OCI-LY1 (cell line): ENCODE results near the gene DNAJB12.
"Not testable (repeated sequence)": the region's sequence is repeated elsewhere in the genome, so short reads cannot be mapped to it uniquely, and the experiment has no call there.

Experiments
- H2AFZ ChIP-seq: fragments of 200-600 bp; sonication (generic), shearing (Covaris generic); 2 replicates; pipeline ENCODE4 v1.6.0; 2014; ENCODE audit warnings: antibody characterized with exemption, mild to moderate bottlenecking, low read length
- H3F3A ChIP-seq: fragments of 200-600 bp; sonication (generic), shearing (Covaris generic); 2 replicates; pipeline ENCODE4 v1.6.0; 2014; ENCODE audit warnings: mild to moderate bottlenecking, antibody characterized with exemption, low read length, moderate library complexity; ENCODE audit not compliant: insufficient read depth
- H3K27ac ChIP-seq: fragments of 200-600 bp; sonication (generic); 2 replicates; pipeline ENCODE4 v1.5.1; 2014; ENCODE audit warnings: low read length, mixed run types, mild to moderate bottlenecking, low read depth; ENCODE audit not compliant: poor library complexity, severe bottlenecking
- H3K27me3 ChIP-seq: fragments of 200-600 bp; sonication (generic); 2 replicates; pipeline ENCODE4 v1.6.0; 2014; ENCODE audit warnings: antibody characterized with exemption, mild to moderate bottlenecking, low read length, moderate library complexity; ENCODE audit not compliant: insufficient read depth
- H3K36me3 ChIP-seq: fragments of 200-600 bp; sonication (generic); 2 replicates; pipeline ENCODE4 v1.6.1; 2014; ENCODE audit warnings: mild to moderate bottlenecking, antibody characterized with exemption, low read length, moderate library complexity, mixed read lengths; ENCODE audit not compliant: insufficient read depth
- H3K4me1 ChIP-seq: fragments of 200-600 bp; sonication (generic); 2 replicates; pipeline ENCODE4 v1.5.1; 2014; ENCODE audit warnings: mild to moderate bottlenecking, low read length, moderate library complexity; ENCODE audit not compliant: insufficient read depth, severe bottlenecking
- H3K4me2 ChIP-seq: fragments of 200-600 bp; sonication (generic), shearing (Covaris generic); 2 replicates; pipeline ENCODE4 v1.6.1; 2014; ENCODE audit warnings: low read length
- H3K4me3 ChIP-seq: fragments of 200-600 bp; sonication (generic); 2 replicates; pipeline ENCODE4 v1.5.1; 2014; ENCODE audit warnings: low read length, low read depth, mild to moderate bottlenecking, mixed read lengths; ENCODE audit not compliant: poor library complexity, severe bottlenecking
- H3K79me2 ChIP-seq: fragments of 200-600 bp; shearing (Covaris generic); 2 replicates; pipeline ENCODE4 v1.6.1; 2016; ENCODE audit warnings: mixed run types, low read length, mixed read lengths; ENCODE audit not compliant: insufficient read depth
- H3K9ac ChIP-seq: fragments of 200-600 bp; sonication (generic), shearing (Covaris generic); 2 replicates; pipeline ENCODE4 v1.6.1; 2014; ENCODE audit warnings: mild to moderate bottlenecking, low read length, mixed read lengths
- H3K9me2 ChIP-seq: fragments of 200-600 bp; sonication (generic), shearing (Covaris generic); 2 replicates; pipeline ENCODE4 v1.6.1; 2014; ENCODE audit warnings: low read depth, mild to moderate bottlenecking, low read length, mixed read lengths
- H3K9me3 ChIP-seq: fragments of 200-600 bp; shearing (Covaris generic); 2 replicates; pipeline ENCODE4 v1.6.1; 2014; ENCODE audit warnings: low read length, mixed read lengths
- H4K20me1 ChIP-seq: fragments of 200-600 bp; sonication (generic), shearing (Covaris generic); 2 replicates; pipeline ENCODE4 v1.6.0; 2016; ENCODE audit warnings: mild to moderate bottlenecking, low read length; ENCODE audit not compliant: insufficient read depth
- EZH2 ChIP-seq: fragments of 200-600 bp; sonication (generic), shearing (Covaris generic); IDR thresholded peaks from 2 replicates; pipeline ENCODE4 v1.8.0; 2017; ENCODE audit warnings: borderline replicate concordance, mixed run types, mild to moderate bottlenecking, antibody characterized with exemption, low read length, moderate library complexity, mixed read lengths
- TF ChIP-seq, protein P1 (sequence below): fragments of 200-600 bp; sonication (generic), shearing (Covaris generic); IDR thresholded peaks from 2 replicates; pipeline ENCODE4 v1.5.1; 2017; ENCODE audit warnings: mild to moderate bottlenecking, antibody characterized with exemption, low read length, moderate library complexity, mixed read lengths

Gene DNAJB12

DNA sequence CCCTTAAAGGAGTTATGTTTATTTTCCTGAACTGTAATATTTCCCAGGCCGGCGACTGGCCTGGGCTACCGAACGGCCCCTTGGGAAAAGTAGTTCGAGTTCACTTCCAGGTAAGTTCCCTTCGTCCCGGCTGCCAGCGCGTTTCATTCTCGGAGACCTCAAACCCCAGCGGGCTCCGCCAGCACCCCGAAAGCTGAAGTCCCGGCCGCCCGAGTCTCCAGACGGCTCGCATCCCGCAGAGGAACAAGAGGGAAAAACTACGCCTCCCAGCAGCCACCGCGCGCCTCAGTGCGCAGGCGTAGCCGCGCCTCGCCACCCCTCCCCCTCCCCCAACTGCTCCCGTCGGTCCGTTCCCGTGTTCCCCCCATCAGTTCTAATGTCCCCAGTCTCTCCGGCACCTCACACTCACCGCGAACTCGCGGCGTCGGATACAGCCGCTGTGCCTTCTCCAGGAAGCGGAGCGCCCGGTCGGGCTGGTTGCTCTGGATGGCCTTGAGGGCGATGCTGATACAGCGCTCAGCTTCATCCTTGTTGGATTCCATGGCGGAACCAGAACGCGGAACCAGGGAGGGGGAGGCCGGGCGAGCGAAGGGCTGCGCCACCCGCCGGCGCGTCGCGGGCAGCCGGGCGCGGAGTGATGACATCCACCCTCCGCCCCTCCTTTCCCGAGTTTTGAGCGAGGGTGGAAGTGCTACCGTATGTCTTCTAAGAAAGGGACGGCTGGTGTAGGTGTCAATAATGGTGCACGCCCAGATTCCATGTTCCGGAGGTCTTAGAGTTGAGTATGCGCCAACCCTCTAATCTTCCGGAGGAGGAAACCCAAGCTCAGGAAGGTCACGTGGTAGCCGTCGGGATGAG is at the start of gene DNAJB12:
TSS of gene DNAJB12 (minus strand) at position 564 of the 858 bp plus-strand sequence. CDS start at position 542, 22 bp downstream.
- peaks cover 18% of the 10 kb centered on the region for H3K4me1 ChIP-seq
- no peaks in the 10 kb centered on the region for H3F3A ChIP-seq
- no peaks in the 10 kb centered on the region for H4K20me1 ChIP-seq
- no peaks in the 10 kb centered on the region for H3K9me2 ChIP-seq
- H3K4me2 ChIP-seq = peak within 1 kb of the TSS; percentile 89
- TF ChIP-seq, protein P1, sequence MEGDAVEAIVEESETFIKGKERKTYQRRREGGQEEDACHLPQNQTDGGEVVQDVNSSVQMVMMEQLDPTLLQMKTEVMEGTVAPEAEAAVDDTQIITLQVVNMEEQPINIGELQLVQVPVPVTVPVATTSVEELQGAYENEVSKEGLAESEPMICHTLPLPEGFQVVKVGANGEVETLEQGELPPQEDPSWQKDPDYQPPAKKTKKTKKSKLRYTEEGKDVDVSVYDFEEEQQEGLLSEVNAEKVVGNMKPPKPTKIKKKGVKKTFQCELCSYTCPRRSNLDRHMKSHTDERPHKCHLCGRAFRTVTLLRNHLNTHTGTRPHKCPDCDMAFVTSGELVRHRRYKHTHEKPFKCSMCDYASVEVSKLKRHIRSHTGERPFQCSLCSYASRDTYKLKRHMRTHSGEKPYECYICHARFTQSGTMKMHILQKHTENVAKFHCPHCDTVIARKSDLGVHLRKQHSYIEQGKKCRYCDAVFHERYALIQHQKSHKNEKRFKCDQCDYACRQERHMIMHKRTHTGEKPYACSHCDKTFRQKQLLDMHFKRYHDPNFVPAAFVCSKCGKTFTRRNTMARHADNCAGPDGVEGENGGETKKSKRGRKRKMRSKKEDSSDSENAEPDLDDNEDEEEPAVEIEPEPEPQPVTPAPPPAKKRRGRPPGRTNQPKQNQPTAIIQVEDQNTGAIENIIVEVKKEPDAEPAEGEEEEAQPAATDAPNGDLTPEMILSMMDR = peak; percentile 7; the same call in 1 of the 2 replicates
- TF ChIP-seq EZH2 = no peak
- peaks cover 17% of the 10 kb centered on the region for H3K79me2 ChIP-seq
- no peaks in the 10 kb centered on the region; the same call in 1 of the 2 replicates for H3K36me3 ChIP-seq
- no peaks in the 10 kb centered on the region for H3K27me3 ChIP-seq
- no peaks in the 10 kb centered on the region for H3K9me3 ChIP-seq
- peak within 1 kb of the TSS; percentile 87 for H3K27ac ChIP-seq
- peak within 1 kb of the TSS; percentile 85 for H2AFZ ChIP-seq
- peak within 1 kb of the TSS; percentile 95 for H3K4me3 ChIP-seq
- peak within 1 kb of the TSS; percentile 99 for H3K9ac ChIP-seq

DNA sequence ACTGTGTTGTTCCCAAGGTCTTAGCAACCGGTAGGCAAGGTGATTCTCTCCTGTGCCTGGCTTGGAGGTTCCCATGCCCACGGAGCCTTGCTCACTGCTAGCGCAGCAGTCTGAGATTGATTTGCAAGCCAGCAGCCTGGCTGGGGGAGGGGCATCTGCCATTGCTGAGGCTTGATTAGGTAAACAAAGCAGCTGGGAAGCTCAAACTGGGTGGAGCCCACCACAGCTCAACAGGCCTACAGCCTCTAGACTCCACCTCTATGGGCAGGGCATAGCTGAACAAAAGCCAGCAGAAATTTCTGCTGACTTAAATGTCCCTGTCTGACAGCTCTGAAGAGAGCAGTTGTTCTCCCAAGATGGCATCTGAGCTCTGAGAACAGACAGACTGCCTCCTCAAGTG is 40.9 kb upstream of the DNAJB12 start:
- not testable (repeated sequence) for H4K20me1 ChIP-seq, H3K27ac ChIP-seq, H3K79me2 ChIP-seq, H3K9me2 ChIP-seq, H3K36me3 ChIP-seq, H2AFZ ChIP-seq, H3K4me1 ChIP-seq, H3K9ac ChIP-seq, H3K4me2 ChIP-seq, H3F3A ChIP-seq, H3K4me3 ChIP-seq, H3K9me3 ChIP-seq, H3K27me3 ChIP-seq

DNA sequence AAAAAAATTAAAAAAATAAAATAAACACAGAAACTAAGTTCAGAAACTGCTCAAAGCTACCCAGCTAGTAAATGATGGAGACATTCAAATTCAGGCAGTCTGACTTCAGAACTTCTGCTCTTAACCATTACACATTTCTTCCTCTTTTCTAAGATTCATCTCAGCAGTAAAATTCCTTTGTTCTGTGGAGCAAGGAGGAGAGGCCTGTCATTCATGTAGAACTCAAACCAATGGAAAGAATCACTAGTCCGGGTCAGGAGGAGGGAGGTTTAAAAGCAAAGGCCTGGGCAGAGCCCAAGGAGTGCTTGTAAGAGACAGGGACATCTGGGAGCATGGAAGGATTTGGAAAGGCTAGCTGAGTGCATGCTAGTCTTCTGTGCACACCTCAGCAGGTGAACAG is 37.9 kb upstream of the DNAJB12 start:
- H3K27me3 ChIP-seq = no peaks in the 10 kb centered on the region
- no peak overlapping the region for H3K27ac ChIP-seq
- no peaks in the 10 kb centered on the region for H3K9me3 ChIP-seq
- no peaks in the 10 kb centered on the region for H3K79me2 ChIP-seq
- no peaks in the 10 kb centered on the region for H3F3A ChIP-seq
- H3K4me2 ChIP-seq = no peak overlapping the region
- no peak overlapping the region for H2AFZ ChIP-seq
- no peaks in the 10 kb centered on the region for H3K9me2 ChIP-seq
- TF ChIP-seq, protein P1 = no peak
- TF ChIP-seq EZH2 = no peak
- no peak overlapping the region for H3K4me3 ChIP-seq
- H3K9ac ChIP-seq = no peak overlapping the region
- no peaks in the 10 kb centered on the region for H4K20me1 ChIP-seq
- no peaks in the 10 kb centered on the region for H3K36me3 ChIP-seq
- H3K4me1 ChIP-seq = no peaks in the 10 kb centered on the region
